Neural progenitor cell (in vitro differentiated cells): ENCODE data around the gene ZNF660. TPM values are rescaled to one million over a fixed set of nuclear protein-coding genes. Genes with fewer than 3 reads are reported as not detected.

Source experiments
- DNase-seq: peaks from one replicate; pipeline ENCODE4 v3.0.0-alpha.2; 2016; ENCODE audit warnings: low spot score
- H2AFZ ChIP-seq: fragments of 200-600 bp; sonication (generic); replicated peaks from 2 replicates; pipeline ENCODE4 v1.6.1; 2016; ENCODE audit warnings: antibody characterized with exemption
- H3F3A ChIP-seq: fragments of 200-600 bp; sonication (generic); 2 replicates; pipeline ENCODE4 v1.6.1; 2016; ENCODE audit warnings: antibody characterized with exemption, low read depth
- H3K27ac ChIP-seq: fragments of 200-600 bp; sonication (generic); 2 replicates; pipeline ENCODE4 v1.5.1; 2016; ENCODE audit warnings: mild to moderate bottlenecking
- H3K27me3 ChIP-seq: fragments of 200-600 bp; sonication (generic); 2 replicates; pipeline ENCODE4 v1.6.1; 2016; ENCODE audit warnings: mild to moderate bottlenecking, moderate library complexity
- H3K36me3 ChIP-seq: fragments of 200-600 bp; sonication (generic); 2 replicates; pipeline ENCODE4 v1.5.1; 2016
- H3K4me1 ChIP-seq: fragments of 200-600 bp; sonication (generic); 2 replicates; pipeline ENCODE4 v1.6.1; 2016; ENCODE audit warnings: mixed run types
- H3K4me2 ChIP-seq: fragments of 200-600 bp; sonication (generic); 2 replicates; pipeline ENCODE4 v1.6.1; 2016
- H3K4me3 ChIP-seq: fragments of 200-600 bp; sonication (generic); 2 replicates; pipeline ENCODE4 v1.5.1; 2016
- H3K79me2 ChIP-seq: fragments of 200-600 bp; sonication (generic); 2 replicates; pipeline ENCODE4 v1.6.1; 2016; ENCODE audit warnings: low read depth
- H3K9ac ChIP-seq: fragments of 200-600 bp; sonication (generic); 2 replicates; pipeline ENCODE4 v1.6.1; 2016
- H3K9me3 ChIP-seq: fragments of 200-600 bp; sonication (generic); 2 replicates; pipeline ENCODE4 v1.5.1; 2016; ENCODE audit warnings: low read depth
- H4K20me1 ChIP-seq: fragments of 200-600 bp; sonication (generic); 2 replicates; pipeline ENCODE4 v1.6.1; 2016; ENCODE audit warnings: low read depth
- H3K27ac Mint-ChIP-seq: 3 replicates; pipeline ENCODE4 v1.8.0; 2021; ENCODE audit warnings: mixed read lengths
- H3K27me3 Mint-ChIP-seq: 2 replicates; pipeline ENCODE4 v1.8.0; 2022; ENCODE audit warnings: low read depth, mild to moderate bottlenecking, inconsistent platforms, moderate library complexity, mixed read lengths; ENCODE audit not compliant: insufficient read depth
- H3K36me3 Mint-ChIP-seq: 3 replicates; pipeline ENCODE4 v1.8.0; 2021; ENCODE audit warnings: mixed read lengths
- H3K4me1 Mint-ChIP-seq: 3 replicates; pipeline ENCODE4 v1.8.0; 2021; ENCODE audit warnings: mixed read lengths
- H3K4me3 Mint-ChIP-seq: 3 replicates; pipeline ENCODE4 v1.8.0; 2021; ENCODE audit warnings: mild to moderate bottlenecking, moderate library complexity, mixed read lengths
- H3K9me3 Mint-ChIP-seq: 3 replicates; pipeline ENCODE4 v1.8.0; 2020; ENCODE audit warnings: mixed read lengths
- EZH2 ChIP-seq: fragments of 200-600 bp; sonication (generic); IDR thresholded peaks from 2 replicates; pipeline ENCODE4 v1.6.1; 2017; ENCODE audit warnings: antibody characterized with exemption, mild to moderate bottlenecking, moderate library complexity
- EZH2phosphoT487 ChIP-seq: fragments of 200-600 bp; sonication (generic); IDR thresholded peaks from 2 replicates; pipeline ENCODE4 v1.6.1; 2017; ENCODE audit warnings: antibody characterized with exemption
- total RNA-seq: library from RNA; depleted of rRNA; stranded (reverse); fragments of >200 nt; gene quantifications from 2 replicates; pipeline ENCODE4 v1.2.3, GENCODE V29; 2015; ENCODE audit warnings: low replicate concordance
- TF ChIP-seq, protein P1 (sequence below): fragments of 200-600 bp; sonication (generic); IDR thresholded peaks from 2 replicates; pipeline ENCODE4 v1.5.1; 2017; ENCODE audit warnings: antibody characterized with exemption, mild to moderate bottlenecking

ZNF660 gene
- total RNA-seq, 1 donor from 2014 or later: 26.7 TPM

DNA sequence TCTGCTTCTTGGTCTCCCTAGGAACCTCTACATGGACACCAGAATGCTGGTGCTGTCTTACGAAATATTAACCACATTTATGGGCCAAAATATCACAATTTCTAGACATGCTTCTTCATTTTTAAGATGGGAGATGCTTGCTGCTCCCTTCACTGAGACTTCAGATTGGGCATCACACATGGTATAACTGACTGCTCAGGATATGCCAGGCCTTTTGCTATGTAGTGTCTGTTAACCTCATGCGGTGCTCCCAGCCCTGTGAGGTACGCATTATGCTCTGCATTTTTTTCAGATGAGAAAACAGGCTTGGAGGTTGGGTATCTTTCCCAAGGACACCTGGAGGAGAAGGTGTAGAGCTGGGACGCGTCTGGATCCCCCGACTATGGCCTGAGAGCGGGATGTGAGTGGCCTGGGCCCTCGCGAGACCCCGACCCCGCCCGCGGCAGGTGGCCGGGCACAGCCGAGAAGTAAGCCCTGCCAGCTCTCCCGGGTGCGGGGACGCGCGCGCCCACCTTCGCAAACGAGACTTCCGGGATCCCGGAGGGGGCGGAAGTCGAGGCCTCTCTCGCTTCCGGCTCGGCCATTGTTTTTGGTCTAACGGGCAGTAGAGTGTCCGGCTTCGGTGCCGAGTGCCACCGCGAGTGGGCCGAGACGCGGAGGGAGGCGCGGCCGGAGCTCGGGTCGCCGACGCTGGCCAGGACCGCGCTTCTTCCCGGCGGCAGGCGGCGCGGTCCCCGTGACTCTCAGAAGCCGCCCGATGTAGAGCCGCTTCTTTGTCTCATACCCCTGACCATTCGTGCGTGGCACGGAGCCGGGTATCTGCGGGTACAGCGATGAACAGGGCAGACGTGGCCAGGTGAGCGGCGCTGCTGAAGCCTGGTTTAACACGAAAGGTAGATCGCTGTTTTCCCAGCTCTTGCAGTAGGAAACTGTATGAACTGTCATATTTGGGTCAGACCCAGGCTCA, 29.9 kb upstream of the ZNF660 start, which contains the start of gene ZKSCAN7:
TSS of gene ZKSCAN7 (plus strand) at position 568 of the 967 bp plus-strand sequence. CDS start 1,855 bp downstream, outside the sequence.
- Mint-ChIP-seq H3K27me3 (peaks cover 3% of the 10 kb centered on the region), H3K27ac (peak within 1 kb of the TSS; percentile 62), H3K9me3 (peaks cover 14% of the 10 kb centered on the region), H3K36me3 (peaks cover 34% of the 10 kb centered on the region), H3K4me3 (peak within 1 kb of the TSS; percentile 98), H3K4me1 (peaks cover 12% of the 10 kb centered on the region)
- H3K4me2 ChIP-seq: peak within 1 kb of the TSS; percentile 88
- peak within 1 kb of the TSS; percentile 67 for H3K9ac ChIP-seq
- H3K4me3 ChIP-seq: peak within 1 kb of the TSS; percentile 89
- H4K20me1 ChIP-seq: no peaks in the 10 kb centered on the region
- H3F3A ChIP-seq: no peaks in the 10 kb centered on the region
- H3K4me1 ChIP-seq: peaks cover 6% of the 10 kb centered on the region
- peak within 1 kb of the TSS; percentile 95 for H2AFZ ChIP-seq
- H3K27ac ChIP-seq: no peak within 1 kb of the TSS
- peaks cover 5% of the 10 kb centered on the region for H3K36me3 ChIP-seq
- TF ChIP-seq EZH2: peak; percentile 56
- no peak for TF ChIP-seq EZH2phosphoT487
- TF ChIP-seq, protein P1, sequence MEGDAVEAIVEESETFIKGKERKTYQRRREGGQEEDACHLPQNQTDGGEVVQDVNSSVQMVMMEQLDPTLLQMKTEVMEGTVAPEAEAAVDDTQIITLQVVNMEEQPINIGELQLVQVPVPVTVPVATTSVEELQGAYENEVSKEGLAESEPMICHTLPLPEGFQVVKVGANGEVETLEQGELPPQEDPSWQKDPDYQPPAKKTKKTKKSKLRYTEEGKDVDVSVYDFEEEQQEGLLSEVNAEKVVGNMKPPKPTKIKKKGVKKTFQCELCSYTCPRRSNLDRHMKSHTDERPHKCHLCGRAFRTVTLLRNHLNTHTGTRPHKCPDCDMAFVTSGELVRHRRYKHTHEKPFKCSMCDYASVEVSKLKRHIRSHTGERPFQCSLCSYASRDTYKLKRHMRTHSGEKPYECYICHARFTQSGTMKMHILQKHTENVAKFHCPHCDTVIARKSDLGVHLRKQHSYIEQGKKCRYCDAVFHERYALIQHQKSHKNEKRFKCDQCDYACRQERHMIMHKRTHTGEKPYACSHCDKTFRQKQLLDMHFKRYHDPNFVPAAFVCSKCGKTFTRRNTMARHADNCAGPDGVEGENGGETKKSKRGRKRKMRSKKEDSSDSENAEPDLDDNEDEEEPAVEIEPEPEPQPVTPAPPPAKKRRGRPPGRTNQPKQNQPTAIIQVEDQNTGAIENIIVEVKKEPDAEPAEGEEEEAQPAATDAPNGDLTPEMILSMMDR: peak; percentile 36
- peaks cover 41% of the 10 kb centered on the region for H3K27me3 ChIP-seq
- DNase-seq: peak; percentile 73
- H3K9me3 ChIP-seq: no peaks in the 10 kb centered on the region
- peaks cover 28% of the 10 kb centered on the region for H3K79me2 ChIP-seq

DNA sequence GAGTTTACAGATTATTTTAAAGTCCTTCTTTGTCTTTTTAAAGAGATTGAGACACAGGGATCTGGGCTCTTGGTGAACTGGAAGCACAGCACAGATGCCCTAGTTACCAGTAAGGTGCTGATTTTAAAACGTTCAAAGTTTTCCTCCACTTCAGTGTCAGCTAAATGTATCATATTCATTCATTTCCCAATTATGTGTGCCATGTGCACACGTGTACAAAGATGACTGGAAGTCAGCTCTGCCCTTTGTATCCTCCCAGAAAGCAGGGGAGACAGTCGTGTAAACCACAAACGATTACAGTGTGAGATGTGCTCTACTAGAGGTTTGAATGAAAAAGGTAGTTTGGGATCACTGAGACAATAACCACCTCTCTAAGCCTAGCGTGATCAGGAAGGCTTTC, 29.0 kb upstream of the ZNF660 start:
- Histone ChIP-seq H3K4me3 (peak overlapping the region; percentile 89), H3K27ac (no peak overlapping the region), H3K27me3 (peaks cover 33% of the 10 kb centered on the region), H3K9ac (peak overlapping the region; percentile 67), H4K20me1 (no peaks in the 10 kb centered on the region), H3K4me2 (peak overlapping the region; percentile 88), H3F3A (no peaks in the 10 kb centered on the region), H3K79me2 (peaks cover 28% of the 10 kb centered on the region), H3K4me1 (peaks cover 6% of the 10 kb centered on the region), H3K36me3 (peaks cover 6% of the 10 kb centered on the region), H3K9me3 (no peaks in the 10 kb centered on the region), H2AFZ (peak overlapping the region; percentile 95)
- Mint-ChIP-seq H3K4me1 (peaks cover 12% of the 10 kb centered on the region), H3K27ac (peak overlapping the region; percentile 62), H3K27me3 (peaks cover 5% of the 10 kb centered on the region), H3K36me3 (peaks cover 40% of the 10 kb centered on the region), H3K9me3 (peaks cover 20% of the 10 kb centered on the region), H3K4me3 (peak overlapping the region; percentile 98)
- TF ChIP-seq, protein P1: no peak
- TF ChIP-seq EZH2 (no peak), EZH2phosphoT487 (no peak)
- no peak for DNase-seq

DNA sequence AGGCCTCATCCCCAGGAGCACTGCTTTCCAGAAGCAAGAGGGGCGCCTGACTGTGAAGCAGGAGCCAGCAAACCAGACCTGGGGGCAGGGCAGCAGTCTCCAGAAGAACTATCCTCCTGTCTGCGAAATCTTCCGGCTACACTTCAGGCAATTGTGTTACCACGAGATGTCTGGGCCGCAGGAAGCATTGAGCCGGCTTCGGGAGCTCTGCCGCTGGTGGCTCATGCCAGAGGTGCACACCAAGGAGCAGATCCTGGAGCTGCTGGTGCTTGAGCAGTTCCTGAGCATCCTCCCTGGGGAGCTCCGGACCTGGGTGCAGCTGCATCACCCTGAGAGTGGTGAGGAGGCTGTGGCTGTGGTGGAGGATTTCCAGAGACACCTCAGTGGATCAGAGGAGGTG, 27.7 kb upstream of the ZNF660 start:
- H3K36me3 ChIP-seq: peaks cover 14% of the 10 kb centered on the region
- peaks cover 52% of the 10 kb centered on the region for H3K36me3 Mint-ChIP-seq

More for the DNA sequence above, 27.7 kb upstream of the ZNF660 start:
- TF ChIP-seq EZH2phosphoT487: no peak
- TF ChIP-seq, protein P1: no peak
- Histone ChIP-seq H3F3A (no peaks in the 10 kb centered on the region), H3K79me2 (peaks cover 28% of the 10 kb centered on the region), H3K4me3 (no peak overlapping the region), H3K9ac (no peak overlapping the region), H3K4me1 (peaks cover 6% of the 10 kb centered on the region), H3K27me3 (peaks cover 19% of the 10 kb centered on the region), H2AFZ (no peak overlapping the region), H3K27ac (no peak overlapping the region), H3K4me2 (no peak overlapping the region), H4K20me1 (no peaks in the 10 kb centered on the region), H3K9me3 (peaks cover 5% of the 10 kb centered on the region)
- no peak for DNase-seq
- Mint-ChIP-seq H3K27me3 (peaks cover 7% of the 10 kb centered on the region), H3K4me1 (peaks cover 12% of the 10 kb centered on the region), H3K27ac (no peak overlapping the region), H3K9me3 (peaks cover 33% of the 10 kb centered on the region), H3K4me3 (no peak overlapping the region)
